ENCODE results near the gene RUNX1. TPM values are rescaled to one million over a fixed set of nuclear protein-coding genes. Genes with fewer than 3 reads are reported as not detected.

RUNX1 gene
- total and polyA plus RNA-seq, 10 of the 15 experiments (the other 5 are each of a cell fraction or from before 2014, with no cell fraction given), result 0.90 to 15.2 (median 4.1) TPM

DNA sequence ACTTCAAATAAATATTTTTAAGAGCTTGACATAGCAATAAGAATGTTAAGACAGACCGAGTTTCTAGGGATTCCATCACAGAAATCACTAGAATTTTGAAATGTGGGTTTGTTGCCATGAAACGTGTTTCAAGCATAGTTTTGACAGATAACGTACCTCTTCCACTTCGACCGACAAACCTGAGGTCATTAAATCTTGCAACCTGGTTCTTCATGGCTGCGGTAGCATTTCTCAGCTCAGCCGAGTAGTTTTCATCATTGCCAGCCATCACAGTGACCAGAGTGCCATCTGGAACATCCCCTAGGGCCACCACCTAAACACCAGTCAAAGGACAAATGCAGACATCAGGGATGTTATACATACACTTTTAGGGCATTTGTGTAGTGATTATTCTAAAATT lies 168.7 kb downstream of the RUNX1 start (continued):
- TF ChIP-seq NFYA (IDR thresholded peaks at IDR 0.05; ENCODE audit: borderline replicate concordance, low read depth, low read length), result no peak
- no peak for TF ChIP-seq RAD51 (IDR thresholded peaks at IDR 0.05)
- no peak for TF ChIP-seq SIX5 (IDR thresholded peaks at IDR 0.05; ENCODE audit: low read depth, low read length, severe bottlenecking)
- TF ChIP-seq MEF2A (IDR thresholded peaks at IDR 0.05; ENCODE audit: insufficient read depth, low read depth, low read length), result no peak
- TF ChIP-seq SMARCA5 (IDR thresholded peaks at IDR 0.05), result no peak
- TF ChIP-seq, protein P1, sequence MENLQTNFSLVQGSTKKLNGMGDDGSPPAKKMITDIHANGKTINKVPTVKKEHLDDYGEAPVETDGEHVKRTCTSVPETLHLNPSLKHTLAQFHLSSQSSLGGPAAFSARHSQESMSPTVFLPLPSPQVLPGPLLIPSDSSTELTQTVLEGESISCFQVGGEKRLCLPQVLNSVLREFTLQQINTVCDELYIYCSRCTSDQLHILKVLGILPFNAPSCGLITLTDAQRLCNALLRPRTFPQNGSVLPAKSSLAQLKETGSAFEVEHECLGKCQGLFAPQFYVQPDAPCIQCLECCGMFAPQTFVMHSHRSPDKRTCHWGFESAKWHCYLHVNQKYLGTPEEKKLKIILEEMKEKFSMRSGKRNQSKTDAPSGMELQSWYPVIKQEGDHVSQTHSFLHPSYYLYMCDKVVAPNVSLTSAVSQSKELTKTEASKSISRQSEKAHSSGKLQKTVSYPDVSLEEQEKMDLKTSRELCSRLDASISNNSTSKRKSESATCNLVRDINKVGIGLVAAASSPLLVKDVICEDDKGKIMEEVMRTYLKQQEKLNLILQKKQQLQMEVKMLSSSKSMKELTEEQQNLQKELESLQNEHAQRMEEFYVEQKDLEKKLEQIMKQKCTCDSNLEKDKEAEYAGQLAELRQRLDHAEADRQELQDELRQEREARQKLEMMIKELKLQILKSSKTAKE (IDR thresholded peaks at IDR 0.05; ENCODE audit: low read depth, poor library complexity, severe bottlenecking), result no peak

DNA sequence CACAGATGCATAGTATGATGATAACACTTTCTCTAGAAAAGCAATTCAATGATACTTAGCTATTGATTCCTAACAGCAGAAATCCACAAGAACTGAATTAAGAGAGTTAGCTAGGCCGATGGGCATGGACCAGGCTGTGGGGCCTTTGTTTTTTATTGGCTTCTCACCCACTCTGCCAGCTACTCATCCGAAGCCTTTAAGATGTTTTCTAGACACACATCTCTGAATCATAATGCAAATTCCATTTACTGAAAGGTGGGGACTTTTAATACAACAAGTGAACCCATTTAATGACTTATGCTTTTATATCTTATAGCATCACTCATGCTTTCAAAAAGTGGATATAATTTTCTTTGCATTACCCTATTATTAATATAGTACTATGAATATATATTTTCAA lies 170.2 kb downstream of the RUNX1 start:
- H3K27me3 ChIP-seq (replicated peaks in 1 of 2; ENCODE audit: control insufficient read depth in 2 of 2, insufficient read depth in 2 of 2, low read length in 1 of 2), result no peaks in the 10 kb centered on the region
- no peak overlapping the region for H2AFZ ChIP-seq (ENCODE audit: control insufficient read depth, low read depth, low read length)
- no peak overlapping the region for H3K4me3 ChIP-seq
- FAIRE-seq, result no peak
- no peaks in the 10 kb centered on the region; the same call in 1 of the 2 replicates for H3K79me2 ChIP-seq (ENCODE audit: control insufficient read depth, insufficient read depth, low read length)
- no TSS peak for BruUV-seq (replicated peaks)
- RAD21 ChIA-PET (ENCODE audit: unreplicated experiment), result interaction anchor here (0.5 to 1.0 kb wide), 2 partner anchors 14 to 961 kb away, joined by 3 read pairs; no protein-coding TSS in a partner anchor
- intact Hi-C loops (cut with micrococcal nuclease; ENCODE audit: unreplicated experiment) (no loop called here), in situ Hi-C loops (cut with MboI) (no loop called here)
- 0 out of 4 replicates have a peak, but pooled peaks cover 0 to 5% of the 10 kb centered on the region in 2 experiments for H3K36me3 ChIP-seq (ENCODE audit: control insufficient read depth in 2 of 2, insufficient read depth in 2 of 2, low read length in 1 of 2)
- ATAC-seq, result no peak
- no peaks in the 10 kb centered on the region for H4K20me1 ChIP-seq (ENCODE audit: control insufficient read depth, insufficient read depth)
- DNase-seq (ENCODE audit: low read depth, low spot score), result no peak
- SMC1A ChIA-PET (ENCODE audit: uncharacterized antibody, unreplicated experiment), result interaction anchor here (1.3 to 1.4 kb wide), 3 partner anchors 8 to 186 kb away, joined by 3 to 4 read pairs (median 3); no protein-coding TSS in a partner anchor
- no peak overlapping the region for H3K9ac ChIP-seq (ENCODE audit: control insufficient read depth, insufficient read depth, low read length)
- H3K9me3 ChIP-seq (replicated peaks; ENCODE audit: control insufficient read depth, insufficient read depth, low read length), result no peaks in the 10 kb centered on the region
- H3K4me1 ChIP-seq (ENCODE audit: control insufficient read depth, insufficient read depth, low read length), result peaks cover 14% of the 10 kb centered on the region
- POLR2A ChIA-PET, result no interaction called here
- H3K4me2 ChIP-seq (ENCODE audit: control insufficient read depth, insufficient read depth), result no peak overlapping the region
- CTCF ChIA-PET, result interaction anchor here (1.2 to 2.2 kb wide), 5 partner anchors 9 to 186 kb away, joined by 3 to 9 read pairs (median 5); no protein-coding TSS in a partner anchor
- H3K27ac ChIP-seq (ENCODE audit: control insufficient read depth, insufficient read depth), result no peak overlapping the region
- 97% methylated on average over 2 of the region's 2 CpGs for WGBS (ENCODE audit: insufficient coverage, insufficient replicate concordance, low lambda C conversion rate, missing lambda C conversion rate)
- TF ChIP-seq BACH1 (IDR thresholded peaks at IDR 0.05; ENCODE audit: borderline replicate concordance) (no peak), SMAD1 (IDR thresholded peaks at IDR 0.05; ENCODE audit: low read depth, partially characterized antibody) (no peak), BCLAF1 (IDR thresholded peaks at IDR 0.05) (no peak), NFXL1 (IDR thresholded peaks at IDR 0.05; ENCODE audit: borderline replicate concordance) (no peak), BRCA1 (IDR thresholded peaks at IDR 0.05; ENCODE audit: low read depth, low read length) (no peak)
- TF ChIP-seq, protein P2, sequence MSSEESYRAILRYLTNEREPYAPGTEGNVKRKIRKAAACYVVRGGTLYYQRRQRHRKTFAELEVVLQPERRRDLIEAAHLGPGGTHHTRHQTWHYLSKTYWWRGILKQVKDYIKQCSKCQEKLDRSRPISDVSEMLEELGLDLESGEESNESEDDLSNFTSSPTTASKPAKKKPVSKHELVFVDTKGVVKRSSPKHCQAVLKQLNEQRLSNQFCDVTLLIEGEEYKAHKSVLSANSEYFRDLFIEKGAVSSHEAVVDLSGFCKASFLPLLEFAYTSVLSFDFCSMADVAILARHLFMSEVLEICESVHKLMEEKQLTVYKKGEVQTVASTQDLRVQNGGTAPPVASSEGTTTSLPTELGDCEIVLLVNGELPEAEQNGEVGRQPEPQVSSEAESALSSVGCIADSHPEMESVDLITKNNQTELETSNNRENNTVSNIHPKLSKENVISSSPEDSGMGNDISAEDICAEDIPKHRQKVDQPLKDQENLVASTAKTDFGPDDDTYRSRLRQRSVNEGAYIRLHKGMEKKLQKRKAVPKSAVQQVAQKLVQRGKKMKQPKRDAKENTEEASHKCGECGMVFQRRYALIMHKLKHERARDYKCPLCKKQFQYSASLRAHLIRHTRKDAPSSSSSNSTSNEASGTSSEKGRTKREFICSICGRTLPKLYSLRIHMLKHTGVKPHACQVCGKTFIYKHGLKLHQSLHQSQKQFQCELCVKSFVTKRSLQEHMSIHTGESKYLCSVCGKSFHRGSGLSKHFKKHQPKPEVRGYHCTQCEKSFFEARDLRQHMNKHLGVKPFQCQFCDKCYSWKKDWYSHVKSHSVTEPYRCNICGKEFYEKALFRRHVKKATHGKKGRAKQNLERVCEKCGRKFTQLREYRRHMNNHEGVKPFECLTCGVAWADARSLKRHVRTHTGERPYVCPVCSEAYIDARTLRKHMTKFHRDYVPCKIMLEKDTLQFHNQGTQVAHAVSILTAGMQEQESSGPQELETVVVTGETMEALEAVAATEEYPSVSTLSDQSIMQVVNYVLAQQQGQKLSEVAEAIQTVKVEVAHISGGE (CRISPR knock-in tag; IDR thresholded peaks at IDR 0.05), result no peak
- TF ChIP-seq, protein P3, sequence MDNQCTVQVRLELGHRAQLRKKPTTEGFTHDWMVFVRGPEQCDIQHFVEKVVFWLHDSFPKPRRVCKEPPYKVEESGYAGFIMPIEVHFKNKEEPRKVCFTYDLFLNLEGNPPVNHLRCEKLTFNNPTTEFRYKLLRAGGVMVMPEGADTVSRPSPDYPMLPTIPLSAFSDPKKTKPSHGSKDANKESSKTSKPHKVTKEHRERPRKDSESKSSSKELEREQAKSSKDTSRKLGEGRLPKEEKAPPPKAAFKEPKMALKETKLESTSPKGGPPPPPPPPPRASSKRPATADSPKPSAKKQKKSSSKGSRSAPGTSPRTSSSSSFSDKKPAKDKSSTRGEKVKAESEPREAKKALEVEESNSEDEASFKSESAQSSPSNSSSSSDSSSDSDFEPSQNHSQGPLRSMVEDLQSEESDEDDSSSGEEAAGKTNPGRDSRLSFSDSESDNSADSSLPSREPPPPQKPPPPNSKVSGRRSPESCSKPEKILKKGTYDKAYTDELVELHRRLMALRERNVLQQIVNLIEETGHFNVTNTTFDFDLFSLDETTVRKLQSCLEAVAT (IDR thresholded peaks at IDR 0.05), result no peak

All from GM12878 (cell line).